GM12878 (cell line): ENCODE measurements around the gene PRH1. TPM values are rescaled to one million over a fixed set of nuclear protein-coding genes. Genes with fewer than 3 reads are reported as not detected.

Source experiments
- ATAC-seq: fragments of 200-7000 bp; cut with Tn5 transposase; 3 replicates; pipeline ENCODE4 v1.9.1; 2020; ENCODE audit warnings: mild to moderate bottlenecking, moderate library complexity
- BruUV-seq: library from RNA; stranded (reverse); fragments of 400-500 nt; replicated peaks from 2 replicates; lab custom pipeline; 2021; lab: Mats Ljungman, UMichigan
- CTCF ChIA-PET: fragments of 300-600 bp; sonication (Branson Sonifier 250); formaldehyde crosslinking; extraction: SDS; loops from one replicate; lab custom pipeline; 2021; ENCODE audit warnings: inconsistent platforms; lab: Yijun Ruan, JAX
- POLR2A ChIA-PET: fragments of 350-600 bp; formaldehyde crosslinking; extraction: SDS; loops from one replicate; lab custom pipeline; 2021; ENCODE audit warnings: inconsistent platforms; lab: Charles Lee
- RAD21 ChIA-PET: fragments of 300-600 bp; sonication (Branson Sonifier 250); formaldehyde crosslinking; loops from one replicate; lab custom pipeline; 2023; ENCODE audit warnings: antibody characterized with exemption; ENCODE audit not compliant: unreplicated experiment; lab: Charles Lee
- SMC1A ChIA-PET: fragments of 300-600 bp; sonication (Branson Sonifier 250); formaldehyde crosslinking; loops from one replicate; lab custom pipeline; 2023; ENCODE audit not compliant: unreplicated experiment, uncharacterized antibody; lab: Charles Lee
- DNase-seq: peaks from one replicate; pipeline ENCODE4 v3.0.0-alpha.2; 2011; ENCODE audit warnings: low read depth, low spot score
- FAIRE-seq: peaks from 3 replicates; lab custom pipeline; 2011; peaks lifted over from hg19 to GRCh38; lab: Jason Lieb, UNC
- H2AFZ ChIP-seq: 2 replicates; pipeline ENCODE4 v1.6.0; 2011; ENCODE audit warnings: low read depth, low read length, control low read depth; ENCODE audit not compliant: control insufficient read depth
- H3K27ac ChIP-seq: 2 replicates; pipeline ENCODE4 v1.5.1; 2011; ENCODE audit warnings: control low read depth; ENCODE audit not compliant: control insufficient read depth, insufficient read depth
- H3K27me3 ChIP-seq, 2 experiments: replicated peaks in 1 of 2; 2 replicates each; pipeline versions ENCODE4 v1.6.0 to v1.6.1; 2011; ENCODE audit warnings: low read length in 1 of 2; ENCODE audit not compliant: control insufficient read depth in 2 of 2, insufficient read depth in 2 of 2
- H3K36me3 ChIP-seq, 2 experiments: 2 replicates each; pipeline ENCODE4 v1.5.1; 2011; ENCODE audit warnings: low read length in 1 of 2; ENCODE audit not compliant: control insufficient read depth in 2 of 2, insufficient read depth in 2 of 2
- H3K4me1 ChIP-seq: 2 replicates; pipeline ENCODE4 v1.6.1; 2011; ENCODE audit warnings: mild to moderate bottlenecking, low read length, moderate library complexity, mixed read lengths; ENCODE audit not compliant: control insufficient read depth, insufficient read depth
- H3K4me2 ChIP-seq: 2 replicates; pipeline ENCODE4 v1.6.0; 2011; ENCODE audit warnings: control low read depth; ENCODE audit not compliant: control insufficient read depth, insufficient read depth
- H3K4me3 ChIP-seq: fragments of 200-600 bp; sonication (generic); 2 replicates; pipeline ENCODE4 v1.5.1; 2016
- H3K79me2 ChIP-seq: 2 replicates; pipeline ENCODE4 v1.6.0; 2011; ENCODE audit warnings: low read length; ENCODE audit not compliant: control insufficient read depth, insufficient read depth
- H3K9ac ChIP-seq: 2 replicates; pipeline ENCODE4 v1.8.0; 2011; ENCODE audit warnings: low read length, control low read depth, mixed read lengths; ENCODE audit not compliant: control insufficient read depth, insufficient read depth
- H3K9me3 ChIP-seq: replicated peaks from 3 replicates; pipeline ENCODE4 v1.5.1; 2011; ENCODE audit warnings: mild to moderate bottlenecking, low read length; ENCODE audit not compliant: control insufficient read depth, insufficient read depth
- H4K20me1 ChIP-seq: 2 replicates; pipeline ENCODE4 v1.6.0; 2011; ENCODE audit not compliant: control insufficient read depth, insufficient read depth
- RAD21 ChIP-seq: IDR thresholded peaks from 2 replicates; pipeline ENCODE4 v1.6.1; 2011; ENCODE audit warnings: mild to moderate bottlenecking, low read depth, low read length, moderate library complexity; ENCODE audit not compliant: insufficient read depth
- SIX5 ChIP-seq: IDR thresholded peaks from 2 replicates; pipeline ENCODE4 v1.6.1; 2011; ENCODE audit warnings: mild to moderate bottlenecking, low read depth, low read length, moderate library complexity; ENCODE audit not compliant: severe bottlenecking
- SMARCA5 ChIP-seq: fragments of 450-650 bp; IDR thresholded peaks from 2 replicates; pipeline ENCODE4 v1.6.1; 2017; ENCODE audit warnings: mild to moderate bottlenecking
- WGBS: methylation state at CpG from one replicate; pipeline ENCODE4 v1.1.6; 2016; ENCODE audit warnings: low lambda C conversion rate; ENCODE audit not compliant: insufficient replicate concordance, insufficient coverage; ENCODE audit errors: missing lambda C conversion rate; 5-methylcytosine and 5-hydroxymethylcytosine counted together
- in situ Hi-C: fragments of 300-500 bp; cut with MboI; formaldehyde crosslinking; loops from 9 replicates; pipeline ENCODE4 v1.14.3; 2018; ENCODE audit warnings: mixed read lengths
- intact Hi-C: fragments of 100-400 bp; cut with micrococcal nuclease; formaldehyde crosslinking; loops from one replicate; pipeline ENCODE4 v1.14.2; 2022; ENCODE audit not compliant: unreplicated experiment
- polyA plus RNA-seq, 11 experiments: library from polyadenylated mRNA; depleted of rRNA in 4 of 11; unstranded in 6 of 11; stranded (reverse) in 5 of 11; fragments of >200 nt; fragmentation: Nextera tagmentation in 4 of 11; fragmentation: Illumina TruSeq in 1 of 11; extraction: Ambion mirVana in 4 of 11; extraction: Trizol in 1 of 11; gene quantifications; 1 replicate in 1 of 11; 2 replicates in 10 of 11; pipeline versions ENCODE4 v1.2.1 to v1.2.3, GENCODE V29; 2011 to 2016; ENCODE audit warnings: inconsistent platforms in 2 of 11, missing spikeins in 2 of 11, low read depth in 1 of 11
- total RNA-seq, 4 experiments: library from RNA; depleted of rRNA in 3 of 4; stranded (reverse); fragments of >200 nt in 3 of 4; fragmentation: Illumina TruSeq in 1 of 4; extraction: Trizol in 1 of 4; gene quantifications; 2 replicates each; pipeline versions ENCODE4 v1.2.1 to v1.2.3, GENCODE V29; 2013 to 2021
- TF ChIP-seq, protein P1 (sequence below): fragments of 150-350 bp; IDR thresholded peaks from 2 replicates; pipeline ENCODE4 v1.6.1; 2016; ENCODE audit warnings: low read depth, low read length

Gene PRH1
- total and polyA plus RNA-seq, 10 of the 15 experiments (the other 5 are each of a cell fraction or from before 2014, with no cell fraction given): 2.5 to 26.3 (median 11.8) TPM

- TF ChIP-seq, protein P1, sequence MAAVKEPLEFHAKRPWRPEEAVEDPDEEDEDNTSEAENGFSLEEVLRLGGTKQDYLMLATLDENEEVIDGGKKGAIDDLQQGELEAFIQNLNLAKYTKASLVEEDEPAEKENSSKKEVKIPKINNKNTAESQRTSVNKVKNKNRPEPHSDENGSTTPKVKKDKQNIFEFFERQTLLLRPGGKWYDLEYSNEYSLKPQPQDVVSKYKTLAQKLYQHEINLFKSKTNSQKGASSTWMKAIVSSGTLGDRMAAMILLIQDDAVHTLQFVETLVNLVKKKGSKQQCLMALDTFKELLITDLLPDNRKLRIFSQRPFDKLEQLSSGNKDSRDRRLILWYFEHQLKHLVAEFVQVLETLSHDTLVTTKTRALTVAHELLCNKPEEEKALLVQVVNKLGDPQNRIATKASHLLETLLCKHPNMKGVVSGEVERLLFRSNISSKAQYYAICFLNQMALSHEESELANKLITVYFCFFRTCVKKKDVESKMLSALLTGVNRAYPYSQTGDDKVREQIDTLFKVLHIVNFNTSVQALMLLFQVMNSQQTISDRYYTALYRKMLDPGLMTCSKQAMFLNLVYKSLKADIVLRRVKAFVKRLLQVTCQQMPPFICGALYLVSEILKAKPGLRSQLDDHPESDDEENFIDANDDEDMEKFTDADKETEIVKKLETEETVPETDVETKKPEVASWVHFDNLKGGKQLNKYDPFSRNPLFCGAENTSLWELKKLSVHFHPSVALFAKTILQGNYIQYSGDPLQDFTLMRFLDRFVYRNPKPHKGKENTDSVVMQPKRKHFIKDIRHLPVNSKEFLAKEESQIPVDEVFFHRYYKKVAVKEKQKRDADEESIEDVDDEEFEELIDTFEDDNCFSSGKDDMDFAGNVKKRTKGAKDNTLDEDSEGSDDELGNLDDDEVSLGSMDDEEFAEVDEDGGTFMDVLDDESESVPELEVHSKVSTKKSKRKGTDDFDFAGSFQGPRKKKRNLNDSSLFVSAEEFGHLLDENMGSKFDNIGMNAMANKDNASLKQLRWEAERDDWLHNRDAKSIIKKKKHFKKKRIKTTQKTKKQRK: no peak
- no peak for TF ChIP-seq RAD21
- TF ChIP-seq SMARCA5: no peak
These were observed 35.8 kb upstream of the PRH1 start (continued) for GRCh38 chr12:10919809-10920208.

GRCh38 chr12:10910380-10910779, 26.3 kb upstream of the PRH1 start:
- CTCF ChIA-PET: no interaction called here
- DNase-seq: no peak
- in situ Hi-C loops (no loop called here), intact Hi-C loops (no loop called here)
- BruUV-seq: no TSS peak
- H3K4me1 ChIP-seq: no peaks in the 10 kb centered on the region
- no peaks in the 10 kb centered on the region; the same call in 1 of the 3 replicates for H3K9me3 ChIP-seq
- H3K9ac ChIP-seq: no peak overlapping the region
- WGBS: 93% methylated on average over 8 of the region's 8 CpGs
- H3K4me2 ChIP-seq: no peak overlapping the region
- POLR2A ChIA-PET: no interaction called here
- H3K27ac ChIP-seq: no peak overlapping the region
- H3K27me3 ChIP-seq: no peaks in the 10 kb centered on the region
- H3K4me3 ChIP-seq: no peak overlapping the region
- no peaks in the 10 kb centered on the region for H3K79me2 ChIP-seq
- ATAC-seq: no peak
- SMC1A ChIA-PET: interaction anchor here (0.6 kb wide), 1 partner anchor 34 kb away, joined by 3 read pairs; no protein-coding TSS in a partner anchor
- H2AFZ ChIP-seq: no peak overlapping the region
- no peak for TF ChIP-seq SIX5
- no peak for FAIRE-seq
- H3K36me3 ChIP-seq: no peaks in the 10 kb centered on the region; a peak in 1 of 4 replicates
- H4K20me1 ChIP-seq: no peaks in the 10 kb centered on the region
- RAD21 ChIA-PET: no interaction called here
